ENCODE data around the gene C9orf57.

- TF ChIP-seq TOPORS (CRISPR knock-in tag; IDR thresholded peaks at IDR 0.05) = no peak
- TF ChIP-seq FOXM1 (CRISPR knock-in tag; IDR thresholded peaks at IDR 0.05) = no peak
- no peak for TF ChIP-seq POLR2A (IDR thresholded peaks at IDR 0.05; ENCODE audit: insufficient read depth in 1 of 2, low read depth in 2 of 2, low read length in 2 of 2)
- TF ChIP-seq KLF12 (CRISPR knock-in tag; IDR thresholded peaks at IDR 0.05; ENCODE audit: borderline replicate concordance) = no peak
- no peak for TF ChIP-seq SNAPC5 (CRISPR knock-in tag; IDR thresholded peaks at IDR 0.05; ENCODE audit: borderline replicate concordance)
- TF ChIP-seq KLF16 (CRISPR knock-in tag; IDR thresholded peaks at IDR 0.05) = no peak
- no peak for TF ChIP-seq CTCF (CRISPR knock-in tag; IDR thresholded peaks at IDR 0.05)
- TF ChIP-seq ZNF674 (CRISPR knock-in tag; IDR thresholded peaks at IDR 0.05; ENCODE audit: low read depth) = no peak
- TF ChIP-seq ATF3 (CRISPR knock-in tag; IDR thresholded peaks at IDR 0.05) = no peak
- TF ChIP-seq NR3C1 (CRISPR knock-in tag; IDR thresholded peaks at IDR 0.05) = no peak
- TF ChIP-seq CBFB (CRISPR knock-in tag; IDR thresholded peaks at IDR 0.05) = no peak
These were observed 4.7 kb upstream of the C9orf57 start for GRCh38 chr9:72065076-72065475.

All from HepG2 (cell line).